ES-I3 (cell line): Measurements from ENCODE around the gene ELK1.
"Not testable (repeated sequence)": the region's sequence is repeated elsewhere in the genome, so short reads cannot be mapped to it uniquely, and the experiment has no call there.

Experiments
- H3K36me3 ChIP-seq: 2 replicates; pipeline ENCODE4 v1.6.1; 2013; ENCODE audit warnings: mild to moderate bottlenecking, low read length, control low read depth, moderate library complexity; ENCODE audit not compliant: insufficient read depth
- H3K4me1 ChIP-seq: 2 replicates; pipeline ENCODE4 v1.6.1; 2013; ENCODE audit warnings: mild to moderate bottlenecking, control low read depth, low read length; ENCODE audit not compliant: insufficient read depth
- H3K9ac ChIP-seq: 2 replicates; pipeline ENCODE4 v1.6.1; 2013; ENCODE audit warnings: low read depth, mild to moderate bottlenecking, low read length, moderate library complexity
- H3K9me3 ChIP-seq: 2 replicates; pipeline ENCODE4 v1.6.1; 2013; ENCODE audit warnings: mild to moderate bottlenecking, low read length, moderate library complexity; ENCODE audit not compliant: control insufficient read depth, insufficient read depth

The ELK1 gene

DNA sequence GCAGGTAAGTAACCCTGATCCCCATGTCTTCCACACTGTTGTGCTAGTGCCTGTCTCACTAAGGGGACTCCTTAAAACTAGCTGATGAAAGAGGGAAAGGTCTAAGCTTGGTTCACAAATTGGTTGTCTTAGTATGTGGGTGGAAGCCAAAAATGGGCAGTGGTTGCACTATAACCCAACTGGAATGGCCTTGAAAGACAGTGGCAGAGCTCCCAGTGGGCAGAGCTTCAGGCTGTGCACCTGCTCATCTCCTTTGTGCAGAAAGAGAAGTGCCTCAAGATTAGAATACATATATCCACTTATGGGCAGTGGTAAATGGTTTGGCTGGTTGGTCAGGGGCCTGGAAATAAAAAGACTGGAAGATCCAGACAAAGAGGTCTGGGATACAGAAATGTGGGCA lies 37.9 kb downstream of the ELK1 start:
- Histone ChIP-seq H3K9me3 (no peaks in the 10 kb centered on the region; the same call in 1 of the 2 replicates), H3K9ac (no peak overlapping the region), H3K36me3 (no peaks in the 10 kb centered on the region), H3K4me1 (peaks cover 22% of the 10 kb centered on the region)

DNA sequence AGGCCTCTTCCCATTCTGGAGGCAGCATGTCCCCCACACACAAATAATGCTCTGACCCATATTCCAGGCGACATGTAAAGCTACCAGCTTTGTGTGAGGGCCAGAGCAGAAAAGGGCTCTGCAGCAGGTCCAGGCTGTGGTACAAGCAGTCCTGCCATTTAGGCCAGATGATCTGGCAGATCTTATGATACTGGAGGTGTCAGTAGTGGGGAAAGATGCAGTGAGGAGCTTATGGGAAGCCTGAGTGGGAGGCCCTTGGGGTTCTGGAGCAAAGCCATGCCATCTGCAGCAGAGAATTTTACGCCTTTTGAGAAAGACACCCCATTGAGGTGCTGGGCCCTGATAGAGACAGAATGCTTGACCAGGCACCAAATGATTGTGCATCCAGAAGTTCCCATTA lies 38.4 kb downstream of the ELK1 start:
- Histone ChIP-seq H3K9me3 (no peaks in the 10 kb centered on the region; the same call in 1 of the 2 replicates), H3K9ac (no peak overlapping the region)

DNA sequence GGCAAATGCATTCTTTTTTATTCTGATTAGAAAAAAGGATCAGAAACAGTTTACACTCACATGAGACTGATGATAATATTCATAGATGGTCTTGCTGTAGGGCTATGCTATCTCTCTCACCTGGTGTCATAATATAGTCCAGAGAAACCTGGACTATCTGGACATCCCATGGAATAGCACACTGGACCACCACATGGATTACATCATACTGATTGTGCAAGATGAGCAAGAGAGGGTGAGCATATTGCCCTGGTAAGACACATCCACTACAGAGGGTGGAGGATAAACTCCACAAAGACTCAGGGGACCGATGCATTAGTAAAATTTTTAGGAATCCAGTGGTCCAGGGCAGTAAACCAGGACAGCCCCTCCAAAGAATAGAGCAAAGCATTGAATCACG lies 38.9 kb downstream of the ELK1 start:
- peaks cover 22% of the 10 kb centered on the region for H3K4me1 ChIP-seq
- no peaks in the 10 kb centered on the region for H3K36me3 ChIP-seq
- no peak overlapping the region for H3K9ac ChIP-seq
- no peaks in the 10 kb centered on the region; the same call in 1 of the 2 replicates for H3K9me3 ChIP-seq

More for the DNA sequence above, 38.4 kb downstream of the ELK1 start:
- Histone ChIP-seq H3K36me3 (no peaks in the 10 kb centered on the region), H3K4me1 (peaks cover 22% of the 10 kb centered on the region)

DNA sequence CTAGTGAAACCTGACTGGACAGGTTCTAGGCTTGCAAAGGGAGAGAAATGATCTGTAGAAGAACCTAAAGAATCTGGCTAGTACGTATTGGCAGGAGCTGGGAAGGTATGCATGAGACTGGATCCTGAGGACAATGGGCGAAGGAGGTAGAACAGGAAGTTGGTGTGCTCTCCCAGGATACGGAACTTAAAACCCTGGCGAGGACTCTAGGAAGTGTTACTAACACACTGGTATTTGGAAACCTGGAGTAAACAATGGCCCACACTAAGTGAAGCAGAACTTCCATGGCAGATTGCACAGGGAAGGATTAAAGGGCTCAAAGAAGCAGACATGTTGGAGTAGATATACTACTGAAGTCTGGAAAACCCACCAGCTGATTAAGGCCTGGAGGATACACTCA lies 39.9 kb downstream of the ELK1 start:
- H3K36me3 ChIP-seq, result no peaks in the 10 kb centered on the region
- no peaks in the 10 kb centered on the region; the same call in 1 of the 2 replicates for H3K9me3 ChIP-seq
- H3K9ac ChIP-seq, result no peak overlapping the region
- peaks cover 22% of the 10 kb centered on the region for H3K4me1 ChIP-seq

- no peaks in the 10 kb centered on the region for H3K36me3 ChIP-seq
- no peak overlapping the region for H3K9ac ChIP-seq
- H3K9me3 ChIP-seq, result no peaks in the 10 kb centered on the region; the same call in 1 of the 2 replicates
- H3K4me1 ChIP-seq, result peaks cover 28% of the 10 kb centered on the region
These were observed 42.1 kb downstream of the ELK1 start for GRCh38 chrX:47608130-47608810.

- Histone ChIP-seq H3K9ac (no peak overlapping the region), H3K36me3 (no peaks in the 10 kb centered on the region), H3K4me1 (peaks cover 28% of the 10 kb centered on the region), H3K9me3 (no peaks in the 10 kb centered on the region; the same call in 1 of the 2 replicates)
These were observed 43.3 kb downstream of the ELK1 start for GRCh38 chrX:47607091-47607490.

DNA sequence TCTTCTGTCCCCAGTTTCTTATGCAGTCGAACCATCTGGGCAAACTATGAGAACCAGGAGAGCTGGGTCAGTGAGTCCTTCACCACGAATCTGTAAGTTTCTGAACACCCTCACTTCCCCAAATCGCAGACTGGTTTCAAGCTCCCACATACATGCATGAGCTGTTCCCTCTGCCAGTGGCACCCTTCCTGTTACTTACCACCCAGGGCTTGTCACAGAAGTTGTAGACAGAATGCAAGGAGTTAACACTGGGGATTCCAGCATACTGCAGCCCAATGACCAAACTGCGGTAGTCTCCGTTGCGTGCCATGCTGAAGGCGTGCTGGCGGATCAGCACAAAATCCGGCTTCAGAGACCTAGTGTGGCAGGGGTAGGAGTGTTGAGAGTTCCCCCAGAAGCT lies 45.3 kb downstream of the ELK1 start:
- H3K9ac ChIP-seq, result no peak overlapping the region
- no peaks in the 10 kb centered on the region; the same call in 1 of the 2 replicates for H3K9me3 ChIP-seq
- H3K36me3 ChIP-seq, result no peaks in the 10 kb centered on the region
- H3K4me1 ChIP-seq, result peaks cover 21% of the 10 kb centered on the region; the same call in 1 of the 2 replicates

GRCh38 chrX:47603125-47603524 lies 47.2 kb downstream of the ELK1 start:
- H3K36me3 ChIP-seq, H3K9me3 ChIP-seq, H3K4me1 ChIP-seq, H3K9ac ChIP-seq: not testable (repeated sequence)

GRCh38 chrX:47597222-47597621 lies 53.1 kb downstream of the ELK1 start:
- H3K9me3 ChIP-seq, result no peaks in the 10 kb centered on the region; the same call in 1 of the 2 replicates
- no peaks in the 10 kb centered on the region for H3K36me3 ChIP-seq
- peaks cover 6% of the 10 kb centered on the region for H3K4me1 ChIP-seq
- H3K9ac ChIP-seq, result no peak overlapping the region

DNA sequence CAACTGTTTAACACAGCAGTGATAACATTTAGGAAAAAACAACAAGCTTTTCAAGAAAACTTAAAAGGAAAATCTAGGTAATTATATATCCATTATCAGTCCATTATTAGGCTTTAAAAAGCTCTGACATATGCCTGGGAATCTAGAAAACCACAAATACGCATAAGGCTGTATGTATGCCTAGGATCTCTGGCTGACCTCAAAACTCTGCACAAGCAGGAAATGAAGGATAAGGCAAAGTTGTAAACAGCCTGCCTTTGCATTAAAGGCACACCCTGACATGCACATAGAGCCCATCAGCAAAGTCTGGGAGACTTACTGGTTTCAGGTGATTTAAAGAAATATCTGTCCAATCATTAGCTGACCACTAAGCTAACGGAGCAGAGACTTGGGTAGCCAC lies 54.1 kb downstream of the ELK1 start:
- Histone ChIP-seq H3K9ac (no peak overlapping the region), H3K9me3 (no peaks in the 10 kb centered on the region; the same call in 1 of the 2 replicates), H3K4me1 (peaks cover 6% of the 10 kb centered on the region), H3K36me3 (no peaks in the 10 kb centered on the region)

- H3K4me1 ChIP-seq, result peaks cover 6% of the 10 kb centered on the region
These were observed 54.6 kb downstream of the ELK1 start for GRCh38 chrX:47595716-47596251.

GRCh38 chrX:47593522-47593921 lies 56.8 kb downstream of the ELK1 start:
- Histone ChIP-seq H3K36me3 (no peaks in the 10 kb centered on the region), H3K9ac (no peak overlapping the region), H3K9me3 (no peaks in the 10 kb centered on the region; the same call in 1 of the 2 replicates), H3K4me1 (peaks cover 6% of the 10 kb centered on the region)

More at GRCh38 chrX:47595716-47596251, 54.6 kb downstream of the ELK1 start:
- Histone ChIP-seq H3K9me3 (no peaks in the 10 kb centered on the region; the same call in 1 of the 2 replicates), H3K9ac (no peak overlapping the region), H3K36me3 (no peaks in the 10 kb centered on the region)

DNA sequence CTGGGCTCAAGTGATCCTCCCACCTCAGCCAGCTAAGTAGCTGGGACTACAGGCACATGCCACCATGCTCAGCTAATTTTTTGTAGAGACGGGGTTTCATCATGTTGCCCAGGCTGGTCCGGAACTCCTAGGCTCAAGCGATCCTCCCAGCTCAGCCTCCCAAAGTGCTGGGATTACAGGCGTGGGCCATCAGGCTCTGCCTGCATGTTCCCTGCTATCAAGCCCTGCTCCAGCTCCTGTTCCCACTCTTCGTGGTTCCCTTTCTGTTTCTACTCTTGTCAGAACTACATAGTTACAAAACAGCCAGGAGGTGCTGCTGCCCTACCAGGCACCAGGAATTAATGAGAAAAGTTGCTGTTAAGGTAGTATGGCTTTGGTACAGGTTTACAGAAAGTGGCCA lies 59.4 kb downstream of the ELK1 start:
- peaks cover 3% of the 10 kb centered on the region for H3K4me1 ChIP-seq
- H3K36me3 ChIP-seq, result no peaks in the 10 kb centered on the region
- no peaks in the 10 kb centered on the region; the same call in 1 of the 2 replicates for H3K9me3 ChIP-seq
- H3K9ac ChIP-seq, result no peak overlapping the region

DNA sequence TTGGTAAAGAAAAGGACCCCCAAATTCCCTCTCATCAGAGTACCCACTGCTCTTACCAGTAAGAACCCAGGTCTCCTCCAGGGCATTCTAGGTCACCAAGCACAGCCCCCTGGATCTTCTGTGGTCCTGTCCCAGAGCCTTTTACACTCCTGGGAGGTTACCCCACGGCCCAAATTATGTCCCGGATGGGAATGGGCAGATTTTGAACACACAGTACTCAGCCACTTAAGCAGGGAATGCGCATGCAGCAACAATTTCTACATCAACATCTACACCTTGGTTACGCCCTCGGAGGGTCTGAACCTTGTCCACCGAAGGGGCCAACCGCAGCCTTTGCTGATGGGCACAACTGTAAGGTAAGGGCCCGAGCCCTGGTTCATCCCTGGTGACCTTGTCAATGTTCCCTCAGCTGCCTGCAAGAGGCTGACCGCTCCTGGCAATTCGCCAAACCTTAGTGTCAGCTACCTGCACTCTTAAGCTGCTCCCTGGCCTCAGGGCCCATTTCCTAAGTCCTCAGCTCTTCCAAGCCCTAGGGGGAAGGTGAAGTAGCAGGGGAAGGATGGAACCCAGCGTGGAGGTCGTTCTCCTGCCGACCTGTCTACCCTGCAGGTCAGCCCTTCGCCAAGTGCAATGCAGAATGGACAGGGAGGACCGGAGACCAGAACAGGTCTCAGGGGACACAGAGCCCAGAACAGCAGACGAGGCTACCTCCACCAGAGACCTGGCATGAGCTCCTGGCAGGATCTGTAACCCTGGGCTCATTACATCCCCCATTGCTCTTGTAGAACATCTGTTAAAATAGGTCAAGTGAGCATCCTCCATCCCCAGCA lies 62.2 kb downstream of the ELK1 start:
- 0 out of 2 replicates have a peak, but pooled peaks cover 5% of the 10 kb centered on the region for H3K4me1 ChIP-seq
- H3K9ac ChIP-seq, result no peak overlapping the region
- no peaks in the 10 kb centered on the region for H3K36me3 ChIP-seq
- H3K9me3 ChIP-seq, result no peaks in the 10 kb centered on the region
